GM12864 (cell line): ENCODE results near the gene ADAMTSL4.

Experiments
- DNase-seq: peaks from one replicate; pipeline ENCODE4 v3.0.0-alpha.2; 2011; ENCODE audit warnings: low read depth
- H3K4me3 ChIP-seq: 2 replicates; pipeline ENCODE4 v1.5.1; 2011; ENCODE audit warnings: mild to moderate bottlenecking, low read depth, low read length, control low read depth
- CTCF ChIP-seq: IDR thresholded peaks from 2 replicates; pipeline ENCODE4 v1.5.1; 2011; ENCODE audit warnings: low read depth, mild to moderate bottlenecking, moderate library complexity, low read length, control low read depth, inconsistent platforms; ENCODE audit errors: missing control alignments

Gene ADAMTSL4

GRCh38 chr1:150548632-150549495 lies at the start of gene ADAMTSL4:
Gene ADAMTSL4 (plus strand): TSS chr1:150549408. CDS start chr1:150552289, 2,881 bp downstream.
- DNase-seq = no peak
- peak; percentile 14 for TF ChIP-seq CTCF
- H3K4me3 ChIP-seq = peak within 1 kb of the TSS; percentile 55

- no peak for DNase-seq
- TF ChIP-seq CTCF = no peak
- H3K4me3 ChIP-seq = no peak overlapping the region
Measured at GRCh38 chr1:150505431-150505830, 43.8 kb upstream of the ADAMTSL4 start.

GRCh38 chr1:150507912-150508864 lies 41.0 kb upstream of the ADAMTSL4 start, which contains the start of gene ECM1:
Gene ECM1 (plus strand): TSS chr1:150508109. CDS start chr1:150508210, 101 bp downstream.
- no peak within 1 kb of the TSS for H3K4me3 ChIP-seq
- no peak for DNase-seq
- TF ChIP-seq CTCF = no peak

GRCh38 chr1:150508982-150509381 lies 40.2 kb upstream of the ADAMTSL4 start:
- no peak for DNase-seq
- no peak for TF ChIP-seq CTCF
- H3K4me3 ChIP-seq = no peak overlapping the region

- DNase-seq = no peak
- H3K4me3 ChIP-seq = no peak overlapping the region
- no peak for TF ChIP-seq CTCF
Measured at GRCh38 chr1:150511551-150511950, 37.7 kb upstream of the ADAMTSL4 start.

- TF ChIP-seq CTCF = no peak
- no peak overlapping the region for H3K4me3 ChIP-seq
Measured at GRCh38 chr1:150511985-150512660, 37.1 kb upstream of the ADAMTSL4 start.

More at GRCh38 chr1:150511985-150512660, 37.1 kb upstream of the ADAMTSL4 start:
- no peak for DNase-seq
